HepG2 (cell line): Measurements from ENCODE around the gene MFAP3L.

Source experiments
- CTCF ChIP-seq: sonication (generic); formaldehyde crosslinking; IDR thresholded peaks from 2 replicates; pipeline ENCODE4 v1.5.0; 2020; ENCODE audit warnings: mild to moderate bottlenecking, missing genetic modification reagents, moderate library complexity
- E2F2 ChIP-seq: sonication (generic); formaldehyde crosslinking; IDR thresholded peaks from 2 replicates; pipeline ENCODE4 v1.4.0; 2020; ENCODE audit warnings: missing genetic modification reagents, borderline replicate concordance
- NRL ChIP-seq: sonication (generic); formaldehyde crosslinking; IDR thresholded peaks from 2 replicates; pipeline ENCODE4 v1.5.0; 2020; ENCODE audit warnings: missing genetic modification reagents, mild to moderate bottlenecking, moderate library complexity, borderline replicate concordance
- PCBP2 ChIP-seq: fragments of 200-400 bp; formaldehyde crosslinking; optimal IDR thresholded peaks from 2 replicates; pipeline ENCODE3; 2018; ENCODE audit warnings: low read length, low read depth; ENCODE audit not compliant: poor library complexity, severe bottlenecking
- SKIL ChIP-seq: sonication (generic); formaldehyde crosslinking; IDR thresholded peaks from 2 replicates; pipeline ENCODE4 v1.8.0; 2022; ENCODE audit warnings: missing genetic modification reagents, mild to moderate bottlenecking, moderate library complexity, borderline replicate concordance
- ZNF180 ChIP-seq: sonication (generic); formaldehyde crosslinking; IDR thresholded peaks from 2 replicates; pipeline ENCODE4 v1.4.0; 2020; ENCODE audit warnings: low read depth, missing genetic modification reagents, borderline replicate concordance
- ZNF7 ChIP-seq: IDR thresholded peaks from 2 replicates; pipeline ENCODE4 v1.6.1; 2016; ENCODE audit warnings: missing biosample characterization, missing genetic modification reagents
- TF ChIP-seq, protein P1 (sequence below), 2 experiments: sonication (generic) in 1 of 2; formaldehyde crosslinking in 1 of 2; IDR thresholded peaks; 2 replicates each; pipeline versions ENCODE4 v1.5.1 to v1.6.1; 2011 to 2020; ENCODE audit warnings: borderline replicate concordance in 1 of 2, low read depth in 1 of 2, low read length in 1 of 2, mild to moderate bottlenecking in 1 of 2, missing genetic modification reagents in 1 of 2, moderate library complexity in 1 of 2

DNA sequence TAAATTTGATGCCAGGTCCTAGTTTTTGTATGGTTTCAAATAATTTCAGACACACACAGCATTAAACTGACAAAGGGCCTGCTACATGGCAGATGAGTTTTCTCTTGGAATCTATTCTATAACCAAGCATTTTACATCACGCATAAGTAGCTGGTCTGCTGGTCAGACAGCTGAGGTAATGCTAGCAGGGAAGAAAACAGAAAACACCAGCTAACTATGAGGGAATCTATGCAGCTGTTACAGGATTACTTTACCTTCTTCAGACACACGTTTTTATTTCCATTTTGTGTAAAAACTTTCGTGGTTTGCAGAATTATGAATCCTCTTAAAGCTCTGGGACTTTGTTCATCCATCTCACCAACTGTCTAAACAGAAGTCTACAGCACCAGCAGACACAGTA, 42.0 kb downstream of the MFAP3L start:
- TF ChIP-seq, protein P1, sequence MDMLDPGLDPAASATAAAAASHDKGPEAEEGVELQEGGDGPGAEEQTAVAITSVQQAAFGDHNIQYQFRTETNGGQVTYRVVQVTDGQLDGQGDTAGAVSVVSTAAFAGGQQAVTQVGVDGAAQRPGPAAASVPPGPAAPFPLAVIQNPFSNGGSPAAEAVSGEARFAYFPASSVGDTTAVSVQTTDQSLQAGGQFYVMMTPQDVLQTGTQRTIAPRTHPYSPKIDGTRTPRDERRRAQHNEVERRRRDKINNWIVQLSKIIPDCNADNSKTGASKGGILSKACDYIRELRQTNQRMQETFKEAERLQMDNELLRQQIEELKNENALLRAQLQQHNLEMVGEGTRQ (IDR thresholded peaks at IDR 0.05; ENCODE audit: low read depth, low read length) = no peak
- TF ChIP-seq, protein P1 (CRISPR knock-in tag; IDR thresholded peaks at IDR 0.05; ENCODE audit: borderline replicate concordance) = no peak
- TF ChIP-seq E2F2 (no peak), ZNF180 (no peak), NRL (no peak), CTCF (CRISPR knock-in tag) (no peak), ZNF7 (CRISPR knock-in tag) (no peak), PCBP2 (no peak), SKIL (CRISPR knock-in tag) (no peak)
